GM12891 (cell line): Measurements from ENCODE around the gene PTPRD.

Experiments
- PAX5 ChIP-seq: IDR thresholded peaks from 2 replicates; pipeline ENCODE4 v1.6.1; 2011; ENCODE audit warnings: low read length, moderate library complexity, mild to moderate bottlenecking; ENCODE audit not compliant: insufficient read depth, severe bottlenecking
- POLR2A ChIP-seq: IDR thresholded peaks from 2 replicates; pipeline ENCODE4 v1.6.1; 2011; ENCODE audit warnings: low read depth, low read length, control low read depth
- POLR2AphosphoS5 ChIP-seq: IDR thresholded peaks from 2 replicates; pipeline ENCODE4 v1.6.1; 2011; ENCODE audit warnings: low read depth, low read length, control low read depth
- SPI1 ChIP-seq: IDR thresholded peaks from 2 replicates; pipeline ENCODE4 v1.6.1; 2011; ENCODE audit warnings: low read depth, low read length, control low read depth
- TAF1 ChIP-seq: IDR thresholded peaks from 2 replicates; pipeline ENCODE4 v1.6.1; 2011; ENCODE audit warnings: low read depth, low read length, control low read depth

DNA sequence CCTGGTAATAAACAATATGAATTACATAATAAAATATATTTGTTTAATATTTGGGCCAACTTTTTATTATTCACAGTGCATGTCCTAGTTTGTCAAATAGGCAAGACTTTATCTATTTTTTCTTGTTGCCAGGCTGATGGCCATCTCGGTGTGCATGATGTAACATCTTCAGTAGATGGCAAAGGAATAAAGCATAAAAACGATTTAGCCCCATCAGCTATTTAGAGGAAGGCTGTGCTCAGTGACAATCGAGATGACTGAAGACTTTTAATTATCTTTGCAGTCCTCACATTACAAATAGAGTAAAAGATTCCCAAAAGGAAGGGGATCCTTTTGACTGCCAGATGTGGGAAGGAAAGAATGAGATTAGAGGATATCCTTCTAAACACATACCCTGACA is 358.5 kb downstream of the PTPRD start:
- TF ChIP-seq POLR2A (no peak), POLR2AphosphoS5 (no peak), PAX5 (no peak), TAF1 (no peak), SPI1 (no peak)
